ENCODE data around the gene ZNF213. TPM values are rescaled to one million over a fixed set of nuclear protein-coding genes. Genes with fewer than 3 reads are reported as not detected.

The ZNF213 gene
- total RNA-seq, 4 donors from 2014 or later, result 0.77 to 101 (median 11.1) TPM

DNA sequence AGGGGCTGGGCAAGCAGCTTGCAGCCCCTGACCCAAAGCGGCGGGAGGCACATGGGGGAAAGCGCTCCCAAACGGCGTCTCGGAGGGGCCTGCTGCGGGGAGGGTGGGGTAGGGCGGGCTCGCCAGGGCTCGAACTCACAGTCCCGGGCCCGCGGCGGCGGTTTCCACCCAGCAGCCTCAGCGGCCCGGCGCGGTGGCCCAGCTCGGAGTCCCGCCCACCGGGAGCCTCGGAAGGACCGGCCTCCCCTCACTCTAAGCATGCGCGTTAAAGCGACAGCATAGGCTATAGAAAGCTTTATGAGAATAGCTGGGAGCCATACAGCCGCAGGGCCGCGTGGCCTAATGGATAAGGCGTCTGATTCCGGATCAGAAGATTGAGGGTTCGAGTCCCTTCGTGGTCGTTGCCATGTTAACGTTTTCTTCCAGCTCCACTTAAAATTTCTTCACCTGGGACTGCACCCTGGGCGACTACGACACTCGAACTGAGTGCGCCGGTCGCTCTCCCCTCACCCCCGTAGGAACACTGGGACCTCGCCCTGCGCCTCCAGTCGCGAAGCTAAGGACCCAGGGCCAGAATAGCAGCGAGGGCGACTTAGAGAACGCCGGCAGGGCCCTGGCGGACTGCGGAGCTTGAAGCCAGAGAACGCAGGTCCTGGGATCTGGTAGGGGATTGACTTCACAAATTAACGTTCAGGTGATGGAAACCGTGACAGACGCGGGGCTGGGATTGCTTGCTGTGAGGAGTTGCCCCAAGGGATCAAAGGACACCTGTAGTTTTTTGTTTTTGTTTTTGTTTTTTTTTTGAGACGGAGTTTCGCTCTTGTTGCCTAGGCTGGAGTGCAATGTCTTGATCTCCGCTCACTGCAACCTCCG, 15.8 kb downstream of the ZNF213 start:
- DNase-seq, result peak; percentile 95 to 96
- intact Hi-C loops (cut with DNase I; ENCODE audit: low total_unique reads), result no loop called here
- H3K4me3 ChIP-seq, result peak overlapping the region; percentile 64 to 81
- H3K27me3 ChIP-seq, result no peaks in the 10 kb centered on the region
- H3K27ac ChIP-seq, result peak overlapping the region; percentile 82 to 87
- peak in 1 of 2 donors; percentile 40 for TF ChIP-seq POLR2A (IDR thresholded peaks at IDR 0.05)
- TF ChIP-seq, protein P1, sequence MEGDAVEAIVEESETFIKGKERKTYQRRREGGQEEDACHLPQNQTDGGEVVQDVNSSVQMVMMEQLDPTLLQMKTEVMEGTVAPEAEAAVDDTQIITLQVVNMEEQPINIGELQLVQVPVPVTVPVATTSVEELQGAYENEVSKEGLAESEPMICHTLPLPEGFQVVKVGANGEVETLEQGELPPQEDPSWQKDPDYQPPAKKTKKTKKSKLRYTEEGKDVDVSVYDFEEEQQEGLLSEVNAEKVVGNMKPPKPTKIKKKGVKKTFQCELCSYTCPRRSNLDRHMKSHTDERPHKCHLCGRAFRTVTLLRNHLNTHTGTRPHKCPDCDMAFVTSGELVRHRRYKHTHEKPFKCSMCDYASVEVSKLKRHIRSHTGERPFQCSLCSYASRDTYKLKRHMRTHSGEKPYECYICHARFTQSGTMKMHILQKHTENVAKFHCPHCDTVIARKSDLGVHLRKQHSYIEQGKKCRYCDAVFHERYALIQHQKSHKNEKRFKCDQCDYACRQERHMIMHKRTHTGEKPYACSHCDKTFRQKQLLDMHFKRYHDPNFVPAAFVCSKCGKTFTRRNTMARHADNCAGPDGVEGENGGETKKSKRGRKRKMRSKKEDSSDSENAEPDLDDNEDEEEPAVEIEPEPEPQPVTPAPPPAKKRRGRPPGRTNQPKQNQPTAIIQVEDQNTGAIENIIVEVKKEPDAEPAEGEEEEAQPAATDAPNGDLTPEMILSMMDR (IDR thresholded peaks at IDR 0.05), result no peak
- peaks cover 0 to 11% of the 10 kb centered on the region in 2 donors for H3K4me1 ChIP-seq
- no peaks in the 10 kb centered on the region for H3K36me3 ChIP-seq
- H3K9me3 ChIP-seq, result no peaks in the 10 kb centered on the region

DNA sequence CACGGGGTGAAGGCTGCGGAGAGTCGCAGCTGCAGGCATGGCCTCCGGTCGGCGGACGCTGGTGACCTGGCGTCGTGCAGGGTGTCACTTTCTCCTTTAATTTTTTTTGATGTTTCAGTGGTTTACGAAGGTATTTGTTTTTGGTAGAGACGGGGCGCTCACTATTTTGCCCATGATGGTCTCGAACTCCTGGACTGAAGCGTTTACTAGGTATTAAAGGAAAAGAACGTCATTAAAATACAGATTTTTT, 17.1 kb downstream of the ZNF213 start:
- H3K9me3 ChIP-seq, result no peaks in the 10 kb centered on the region
- DNase-seq, result no peak
- H3K4me3 ChIP-seq, result peak overlapping the region; percentile 44 to 64
- H3K36me3 ChIP-seq, result no peaks in the 10 kb centered on the region
- H3K4me1 ChIP-seq, result peaks cover 0 to 11% of the 10 kb centered on the region in 2 donors
- no peaks in the 10 kb centered on the region for H3K27me3 ChIP-seq
- TF ChIP-seq POLR2A (IDR thresholded peaks at IDR 0.05), result no peak
- TF ChIP-seq, protein P1 (IDR thresholded peaks at IDR 0.05), result no peak
- H3K27ac ChIP-seq, result peak overlapping the region; percentile 75 to 86
- intact Hi-C loops (cut with DNase I; ENCODE audit: low total_unique reads), result no loop called here

DNA sequence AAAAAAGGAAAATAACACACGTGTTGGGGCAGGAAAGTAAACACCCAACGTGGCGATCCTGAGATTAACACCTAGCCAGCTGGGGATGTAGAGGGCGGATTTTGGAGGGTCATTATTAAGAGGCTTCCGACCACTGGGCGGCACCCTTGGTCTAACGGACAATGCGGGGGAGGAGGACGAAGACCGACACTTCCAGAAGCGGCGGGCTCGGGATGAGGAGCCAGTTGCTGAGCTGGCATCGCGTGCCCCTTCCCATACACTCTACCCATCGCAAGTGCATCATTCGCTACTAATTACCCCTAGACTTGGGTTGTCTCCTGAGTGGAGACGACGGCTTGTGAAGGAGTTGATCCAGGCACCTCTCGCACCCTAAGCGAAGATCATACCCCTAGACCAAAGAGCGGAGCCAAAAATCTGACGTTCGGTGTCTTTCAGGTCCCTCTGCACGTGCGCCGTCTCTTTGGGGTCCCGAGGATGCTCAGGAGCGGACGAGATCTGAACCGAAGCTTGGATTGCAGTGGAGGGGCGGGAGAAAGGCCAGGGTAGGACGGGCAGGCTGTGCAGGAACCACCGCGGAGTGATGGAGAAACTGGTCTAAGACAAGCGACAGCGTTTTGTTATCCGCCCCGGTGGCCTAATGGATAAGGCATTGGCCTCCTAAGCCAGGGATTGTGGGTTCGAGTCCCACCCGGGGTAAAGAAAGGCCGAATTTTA, 17.6 kb downstream of the ZNF213 start:
- H3K4me1 ChIP-seq, result peaks cover 0 to 11% of the 10 kb centered on the region in 2 donors
- peak overlapping the region; percentile 75 to 86 for H3K27ac ChIP-seq
- TF ChIP-seq, protein P1 (IDR thresholded peaks at IDR 0.05), result peak; percentile 15 to 34 (median 32)
- TF ChIP-seq POLR2A (IDR thresholded peaks at IDR 0.05), result no peak
- no peaks in the 10 kb centered on the region for H3K27me3 ChIP-seq
- intact Hi-C loops (cut with DNase I; ENCODE audit: low total_unique reads), result no loop called here
- H3K36me3 ChIP-seq, result no peaks in the 10 kb centered on the region
- DNase-seq, result peak; percentile 96
- peak overlapping the region; percentile 44 to 64 for H3K4me3 ChIP-seq
- no peaks in the 10 kb centered on the region for H3K9me3 ChIP-seq

DNA sequence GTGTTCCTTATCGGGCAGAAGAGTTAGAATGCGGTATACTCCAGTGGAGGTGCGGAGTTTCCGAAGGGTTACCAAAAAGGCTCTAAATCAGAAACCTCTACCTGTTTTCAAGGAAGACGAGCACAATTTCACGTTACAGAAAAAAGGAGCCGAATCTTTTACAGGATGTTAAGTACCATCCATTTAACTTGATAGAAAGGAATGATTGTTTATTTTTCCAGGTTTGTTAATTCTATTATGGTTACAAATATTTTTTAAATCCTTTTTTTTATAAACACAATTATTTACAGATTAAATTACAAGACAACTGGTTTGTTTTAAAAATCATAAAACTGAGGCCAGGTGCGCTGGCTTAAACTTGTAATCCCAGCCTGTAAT, 18.2 kb downstream of the ZNF213 start:
- H3K27ac ChIP-seq, result peak overlapping the region; percentile 75 to 86
- no peaks in the 10 kb centered on the region for H3K36me3 ChIP-seq
- peaks cover 0 to 11% of the 10 kb centered on the region in 2 donors for H3K4me1 ChIP-seq
- TF ChIP-seq, protein P1 (IDR thresholded peaks at IDR 0.05), result no peak
- no peak for TF ChIP-seq POLR2A (IDR thresholded peaks at IDR 0.05)
- no peaks in the 10 kb centered on the region for H3K27me3 ChIP-seq
- DNase-seq, result no peak
- peak overlapping the region; percentile 44 to 64 for H3K4me3 ChIP-seq
- intact Hi-C loops (cut with DNase I; ENCODE audit: low total_unique reads), result no loop called here
- H3K9me3 ChIP-seq, result no peaks in the 10 kb centered on the region

DNA sequence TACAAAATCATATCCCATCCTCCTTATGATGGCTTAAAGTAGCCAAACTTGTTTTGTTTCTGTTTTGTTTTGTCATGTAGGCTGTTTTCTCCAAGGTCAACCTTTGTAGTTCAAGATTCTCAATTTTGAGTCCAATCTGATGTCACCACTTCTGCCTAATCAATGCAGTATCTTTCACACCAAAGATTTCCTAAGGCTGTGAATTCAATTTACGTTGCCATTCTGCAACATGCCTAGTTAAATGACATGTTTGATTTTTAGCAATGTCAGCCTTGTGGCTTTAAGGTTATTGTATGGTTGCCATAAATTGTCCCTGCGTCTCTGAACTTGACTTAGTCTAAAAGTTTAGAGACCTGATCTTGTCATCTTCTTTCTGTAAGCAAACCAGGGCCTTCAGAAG, 20.4 kb downstream of the ZNF213 start:
- no peak for TF ChIP-seq POLR2A (IDR thresholded peaks at IDR 0.05)
- TF ChIP-seq, protein P1 (IDR thresholded peaks at IDR 0.05), result no peak
- Histone ChIP-seq H3K27ac (no peak overlapping the region), H3K36me3 (no peaks in the 10 kb centered on the region), H3K4me1 (peaks cover 0 to 5% of the 10 kb centered on the region in 2 donors), H3K9me3 (no peaks in the 10 kb centered on the region), H3K27me3 (no peaks in the 10 kb centered on the region), H3K4me3 (no peak overlapping the region)
- intact Hi-C loops (cut with DNase I; ENCODE audit: low total_unique reads), result no loop called here
- no peak for DNase-seq
